IPS-15b (cell line): ENCODE data around the gene PTPRK.
A peak's percentile ranks its signal among the peaks of the same experiment; 100 is the strongest.

Source experiments
- H3K27me3 ChIP-seq: one replicate; pipeline ENCODE4 v1.6.1; 2013; ENCODE audit warnings: low read length; ENCODE audit not compliant: control insufficient read depth, insufficient read depth
- H3K36me3 ChIP-seq: one replicate; pipeline ENCODE4 v1.6.1; 2013; ENCODE audit warnings: low read length; ENCODE audit not compliant: control insufficient read depth, insufficient read depth
- H3K4me1 ChIP-seq: one replicate; pipeline ENCODE4 v1.6.1; 2013; ENCODE audit warnings: mild to moderate bottlenecking, low read length; ENCODE audit not compliant: control insufficient read depth, insufficient read depth
- H3K4me3 ChIP-seq: one replicate; pipeline ENCODE4 v1.5.1; 2013; ENCODE audit warnings: low read depth, low read length
- H3K9ac ChIP-seq: one replicate; pipeline ENCODE4 v1.6.1; 2013; ENCODE audit warnings: low read depth, mild to moderate bottlenecking, low read length
- H3K9me3 ChIP-seq: one replicate; pipeline ENCODE4 v1.6.1; 2013; ENCODE audit warnings: mild to moderate bottlenecking, low read length; ENCODE audit not compliant: control insufficient read depth, insufficient read depth

Gene PTPRK

DNA sequence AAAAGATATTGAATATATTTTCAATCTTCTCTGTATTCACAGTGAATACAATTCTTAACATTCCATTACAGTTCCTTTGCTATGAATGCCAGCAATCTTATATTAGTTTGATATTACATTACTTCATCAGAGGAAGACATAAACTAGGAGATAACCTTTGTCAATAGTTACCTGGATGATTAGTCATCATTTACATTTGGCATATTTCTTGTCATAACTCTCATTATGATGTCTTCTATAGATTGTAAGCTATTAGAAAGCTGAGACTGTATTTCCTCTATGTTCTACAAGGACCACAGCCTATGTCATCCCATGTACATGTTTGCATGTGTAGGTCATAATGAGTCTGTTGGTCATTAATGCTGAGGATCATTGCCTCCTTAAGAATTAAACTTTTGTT, 7.8 kb upstream of the PTPRK start:
- Histone ChIP-seq H3K27me3 (no peaks in the 10 kb centered on the region), H3K4me1 (no peaks in the 10 kb centered on the region), H3K36me3 (no peaks in the 10 kb centered on the region), H3K9me3 (no peaks in the 10 kb centered on the region), H3K4me3 (no peak overlapping the region), H3K9ac (no peak overlapping the region)

DNA sequence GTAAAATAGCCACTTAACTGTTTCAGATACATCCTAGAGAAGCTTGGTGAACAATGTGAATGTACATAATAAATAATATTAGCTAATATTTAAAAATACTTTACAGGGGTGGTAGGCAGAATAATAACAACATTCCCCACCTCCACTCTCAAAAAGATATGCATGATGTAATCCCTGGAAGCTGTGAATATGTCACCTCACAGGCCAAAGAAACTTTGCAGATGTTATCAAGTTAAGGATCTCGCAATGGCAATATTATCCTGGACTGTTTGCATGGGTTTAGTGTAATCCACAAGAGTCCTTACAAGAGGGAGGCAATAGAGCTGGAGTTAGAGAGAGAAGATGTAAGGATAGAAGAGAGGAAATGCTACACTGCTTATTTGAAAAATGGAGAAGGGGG, 7.0 kb upstream of the PTPRK start:
- H3K9me3 ChIP-seq: no peaks in the 10 kb centered on the region
- H3K27me3 ChIP-seq: no peaks in the 10 kb centered on the region
- no peak overlapping the region for H3K4me3 ChIP-seq
- no peaks in the 10 kb centered on the region for H3K4me1 ChIP-seq
- H3K36me3 ChIP-seq: no peaks in the 10 kb centered on the region
- H3K9ac ChIP-seq: no peak overlapping the region

DNA sequence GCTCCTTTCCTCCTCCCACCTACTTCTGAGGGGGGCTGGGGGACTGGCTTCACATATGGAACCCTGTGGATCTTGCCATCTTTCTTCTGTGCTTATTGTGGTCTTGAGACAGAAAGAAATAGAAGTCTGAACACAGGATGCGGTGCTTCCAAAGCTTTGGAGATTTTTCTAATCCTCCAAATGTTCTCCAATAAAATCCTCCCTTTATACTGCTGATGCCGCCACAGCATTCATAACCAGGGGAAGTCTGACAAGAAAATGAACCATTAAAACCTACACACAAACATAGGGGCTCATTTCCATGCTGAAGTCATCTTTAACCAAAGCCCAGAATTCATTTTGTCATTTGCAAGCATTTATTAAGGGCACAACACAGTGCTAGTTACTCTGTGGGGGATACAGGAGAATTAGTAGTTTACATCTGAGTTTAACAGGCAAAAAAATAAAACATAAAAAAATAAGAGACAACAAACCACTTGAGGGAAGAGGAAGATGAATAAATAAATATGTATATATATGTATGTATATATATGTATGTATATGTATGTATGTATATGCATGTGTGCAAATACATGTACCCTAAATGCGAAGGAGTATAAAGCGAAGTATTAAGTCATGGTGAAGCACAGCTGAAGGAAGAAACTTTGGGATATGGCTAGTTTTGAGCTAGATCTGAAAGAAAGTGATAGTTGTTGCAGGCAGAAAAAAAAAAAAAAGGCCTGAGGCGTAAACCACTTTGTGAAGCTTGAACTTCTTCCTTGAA, 5.9 kb upstream of the PTPRK start:
- Histone ChIP-seq H3K4me1 (no peaks in the 10 kb centered on the region), H3K27me3 (no peaks in the 10 kb centered on the region), H3K36me3 (no peaks in the 10 kb centered on the region), H3K9me3 (no peaks in the 10 kb centered on the region), H3K4me3 (no peak overlapping the region), H3K9ac (no peak overlapping the region)

DNA sequence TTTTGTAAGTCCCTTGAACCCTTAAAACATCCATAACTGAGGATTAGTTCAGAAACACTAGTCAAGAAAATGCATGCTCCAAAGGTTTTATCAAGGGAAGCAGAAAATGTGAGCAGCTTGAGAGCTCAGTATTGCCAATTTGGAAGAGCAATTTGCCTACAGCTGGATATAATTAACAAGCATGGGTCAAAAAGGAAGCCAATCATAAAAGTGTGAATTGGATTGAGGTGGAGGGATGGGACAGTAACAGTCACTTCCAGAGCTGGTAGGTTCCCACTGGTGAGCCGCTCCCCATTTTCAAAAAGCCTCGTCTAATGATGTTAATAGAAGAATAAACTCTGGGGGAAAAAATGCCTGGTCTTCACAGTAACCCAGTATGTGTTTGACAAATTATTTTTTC, 5.0 kb upstream of the PTPRK start:
- H3K4me1 ChIP-seq: no peaks in the 10 kb centered on the region
- no peaks in the 10 kb centered on the region for H3K36me3 ChIP-seq
- H3K9me3 ChIP-seq: no peaks in the 10 kb centered on the region
- H3K9ac ChIP-seq: no peak overlapping the region
- no peak overlapping the region for H3K4me3 ChIP-seq
- no peaks in the 10 kb centered on the region for H3K27me3 ChIP-seq

DNA sequence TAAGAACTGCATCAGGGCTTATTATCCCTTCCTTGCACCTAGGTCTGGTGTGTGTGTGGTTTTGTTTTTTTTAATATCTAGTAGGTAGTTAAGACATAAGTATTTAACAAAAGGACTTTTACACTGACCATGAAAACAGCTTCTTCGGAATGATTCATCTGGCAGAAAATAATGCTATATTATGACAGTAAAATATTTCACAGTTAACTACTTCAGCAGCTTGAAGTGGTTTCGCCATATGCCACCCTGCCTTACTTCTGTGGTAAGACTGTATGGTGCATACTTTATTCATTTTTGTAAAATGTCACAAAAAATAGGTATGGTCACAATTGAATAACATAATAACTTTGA, 858 bp upstream of the PTPRK start:
- H3K27me3 ChIP-seq: no peaks in the 10 kb centered on the region
- peak overlapping the region; percentile 81 for H3K4me3 ChIP-seq
- H3K4me1 ChIP-seq: peaks cover 2% of the 10 kb centered on the region
- no peaks in the 10 kb centered on the region for H3K9me3 ChIP-seq
- no peak overlapping the region for H3K9ac ChIP-seq
- no peaks in the 10 kb centered on the region for H3K36me3 ChIP-seq

DNA sequence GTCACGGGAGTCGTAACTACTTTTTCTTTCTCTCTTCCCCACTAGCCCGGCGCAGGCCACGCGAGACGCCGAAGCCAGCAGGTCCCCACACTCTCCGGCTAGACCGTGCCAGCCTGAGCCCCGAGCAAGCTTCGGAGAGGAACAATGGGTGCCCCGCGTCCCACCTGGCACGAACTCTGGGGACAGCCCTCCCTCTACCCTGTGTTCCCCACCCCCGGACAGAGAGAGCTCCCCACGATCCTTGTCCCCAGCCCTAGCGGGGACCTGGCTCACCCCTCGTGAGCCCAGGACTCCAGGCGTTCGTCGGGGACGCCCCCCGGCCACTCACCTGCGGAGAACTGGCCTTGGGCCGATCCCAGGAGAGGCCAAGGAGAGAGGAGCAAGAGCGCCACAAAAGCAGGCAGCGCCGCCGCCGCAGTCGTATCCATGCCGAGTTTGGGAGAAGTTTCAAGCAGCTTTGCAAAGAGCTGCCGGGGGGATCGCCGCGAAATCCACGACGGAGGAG, 416 bp downstream of the PTPRK start:
- Histone ChIP-seq H3K36me3 (no peaks in the 10 kb centered on the region), H3K27me3 (no peaks in the 10 kb centered on the region), H3K4me1 (peaks cover 2% of the 10 kb centered on the region), H3K9me3 (no peaks in the 10 kb centered on the region), H3K4me3 (peak overlapping the region; percentile 89), H3K9ac (peak overlapping the region; percentile 80)

DNA sequence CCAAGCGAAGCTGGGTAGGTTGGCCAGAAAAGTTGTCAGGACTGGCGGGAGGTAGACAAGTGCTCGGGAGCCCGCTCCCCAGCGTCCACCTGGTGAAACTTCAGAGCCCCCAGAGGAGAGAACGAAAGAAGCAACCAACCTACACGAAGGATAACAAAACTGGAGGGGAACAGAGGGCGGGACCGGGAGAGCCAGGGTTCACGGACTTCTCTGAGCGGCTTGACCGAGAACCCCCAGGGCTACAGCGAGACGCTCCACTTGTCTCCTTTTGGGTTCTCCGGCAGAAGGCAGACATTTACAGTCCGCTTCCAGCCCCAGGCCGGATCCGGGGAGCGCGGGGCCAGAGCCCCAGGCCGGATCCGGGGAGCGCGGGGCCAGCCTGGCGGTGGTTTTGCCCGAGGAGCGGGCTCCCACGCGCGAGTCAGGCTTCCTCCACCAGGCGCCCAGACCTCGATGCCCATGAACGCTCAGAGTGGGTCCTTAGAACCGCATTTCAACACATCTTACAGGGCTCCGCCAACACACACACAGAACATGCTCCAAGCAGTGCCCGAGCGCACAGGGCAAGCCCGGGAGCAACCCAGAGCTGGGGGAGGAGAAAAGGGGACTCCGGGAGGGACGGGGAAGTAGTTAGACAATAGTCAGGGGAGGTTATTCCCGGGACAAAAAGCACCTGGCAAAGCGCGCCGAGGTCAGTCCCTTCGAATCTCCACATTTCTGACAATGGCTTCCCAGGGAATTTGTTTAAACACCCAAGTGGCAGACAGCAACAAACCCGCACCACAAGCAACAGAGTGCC, 1.1 kb downstream of the PTPRK start:
- Histone ChIP-seq H3K9me3 (no peaks in the 10 kb centered on the region), H3K4me3 (peak overlapping the region; percentile 89), H3K9ac (peak overlapping the region; percentile 80), H3K27me3 (no peaks in the 10 kb centered on the region), H3K4me1 (peaks cover 2% of the 10 kb centered on the region), H3K36me3 (no peaks in the 10 kb centered on the region)

DNA sequence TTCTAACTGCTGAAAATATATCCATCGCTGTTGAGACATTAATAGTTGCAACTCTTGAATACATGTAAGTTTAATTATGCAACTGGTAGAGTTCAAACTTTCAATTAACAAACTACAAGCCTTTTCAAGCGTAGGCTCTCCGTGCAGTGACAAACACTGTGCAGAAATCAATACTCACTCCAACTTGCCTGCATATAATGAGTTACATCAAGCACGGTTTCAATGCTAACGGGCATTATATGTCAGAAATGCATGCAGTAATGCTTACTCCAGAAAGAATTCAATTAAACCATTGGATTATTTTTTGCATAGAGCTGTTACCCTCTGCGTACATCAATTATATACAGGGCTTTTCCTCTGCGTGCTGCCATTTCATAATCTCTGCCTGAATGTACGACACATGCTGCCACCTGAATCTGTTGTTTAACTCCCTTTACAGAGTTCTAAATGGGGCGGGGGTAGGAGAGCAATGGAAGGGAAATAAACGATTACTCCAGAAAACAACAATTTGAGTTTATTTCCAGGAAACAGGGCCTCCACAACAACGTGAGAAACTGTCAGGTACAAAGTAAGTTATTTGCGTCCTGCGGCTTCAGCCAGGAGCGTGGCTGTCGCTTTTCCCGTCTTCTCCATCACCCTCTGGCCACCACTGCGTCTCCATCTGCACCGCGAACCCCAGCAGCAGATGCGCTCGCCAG, 1.8 kb downstream of the PTPRK start:
- H3K9me3 ChIP-seq: no peaks in the 10 kb centered on the region
- H3K36me3 ChIP-seq: no peaks in the 10 kb centered on the region
- H3K27me3 ChIP-seq: no peaks in the 10 kb centered on the region
- peaks cover 2% of the 10 kb centered on the region for H3K4me1 ChIP-seq
- H3K9ac ChIP-seq: peak overlapping the region; percentile 20
- H3K4me3 ChIP-seq: peak overlapping the region; percentile 89

DNA sequence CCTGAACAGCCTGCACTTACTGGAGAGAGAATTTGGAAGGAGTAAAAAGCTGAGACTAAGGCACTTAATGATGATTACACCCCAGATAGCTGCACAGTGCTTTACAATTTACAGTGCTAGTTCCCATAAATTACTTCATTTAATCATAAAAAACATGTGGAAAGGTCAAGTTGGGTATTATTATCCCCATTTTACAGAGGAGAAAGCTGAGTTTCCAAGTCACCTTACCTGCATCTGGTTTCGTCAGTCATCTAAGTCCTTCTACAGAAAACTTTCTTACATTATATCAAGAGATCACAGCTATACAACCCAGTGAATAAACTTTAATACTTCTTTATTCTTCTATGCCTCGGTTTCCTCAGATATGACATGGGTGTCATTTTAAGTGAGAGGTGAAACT, 3.3 kb downstream of the PTPRK start:
- no peak overlapping the region for H3K9ac ChIP-seq
- H3K4me1 ChIP-seq: peaks cover 2% of the 10 kb centered on the region
- no peak overlapping the region for H3K4me3 ChIP-seq
- no peaks in the 10 kb centered on the region for H3K9me3 ChIP-seq
- no peaks in the 10 kb centered on the region for H3K27me3 ChIP-seq
- no peaks in the 10 kb centered on the region for H3K36me3 ChIP-seq

DNA sequence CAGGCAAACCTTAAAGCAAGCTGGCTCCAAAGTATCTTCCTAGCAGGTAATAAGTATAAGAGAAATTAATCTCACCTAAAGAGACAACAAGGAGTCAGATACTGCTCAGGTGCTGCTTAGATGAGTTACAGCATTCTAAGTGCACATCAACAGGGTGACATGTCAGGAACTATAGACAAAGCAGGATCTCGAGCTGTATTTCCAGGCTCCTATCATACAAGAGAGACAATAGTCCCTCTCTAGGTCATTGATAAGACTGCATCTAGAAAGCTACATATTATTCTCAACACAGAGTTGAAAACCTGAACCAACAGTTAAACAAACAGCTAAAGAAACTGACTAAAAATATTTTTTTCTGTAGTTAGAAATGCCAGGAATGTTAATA, 3.9 kb downstream of the PTPRK start:
- Histone ChIP-seq H3K27me3 (no peaks in the 10 kb centered on the region), H3K36me3 (no peaks in the 10 kb centered on the region), H3K4me3 (no peak overlapping the region), H3K9me3 (no peaks in the 10 kb centered on the region), H3K4me1 (peaks cover 2% of the 10 kb centered on the region), H3K9ac (no peak overlapping the region)

DNA sequence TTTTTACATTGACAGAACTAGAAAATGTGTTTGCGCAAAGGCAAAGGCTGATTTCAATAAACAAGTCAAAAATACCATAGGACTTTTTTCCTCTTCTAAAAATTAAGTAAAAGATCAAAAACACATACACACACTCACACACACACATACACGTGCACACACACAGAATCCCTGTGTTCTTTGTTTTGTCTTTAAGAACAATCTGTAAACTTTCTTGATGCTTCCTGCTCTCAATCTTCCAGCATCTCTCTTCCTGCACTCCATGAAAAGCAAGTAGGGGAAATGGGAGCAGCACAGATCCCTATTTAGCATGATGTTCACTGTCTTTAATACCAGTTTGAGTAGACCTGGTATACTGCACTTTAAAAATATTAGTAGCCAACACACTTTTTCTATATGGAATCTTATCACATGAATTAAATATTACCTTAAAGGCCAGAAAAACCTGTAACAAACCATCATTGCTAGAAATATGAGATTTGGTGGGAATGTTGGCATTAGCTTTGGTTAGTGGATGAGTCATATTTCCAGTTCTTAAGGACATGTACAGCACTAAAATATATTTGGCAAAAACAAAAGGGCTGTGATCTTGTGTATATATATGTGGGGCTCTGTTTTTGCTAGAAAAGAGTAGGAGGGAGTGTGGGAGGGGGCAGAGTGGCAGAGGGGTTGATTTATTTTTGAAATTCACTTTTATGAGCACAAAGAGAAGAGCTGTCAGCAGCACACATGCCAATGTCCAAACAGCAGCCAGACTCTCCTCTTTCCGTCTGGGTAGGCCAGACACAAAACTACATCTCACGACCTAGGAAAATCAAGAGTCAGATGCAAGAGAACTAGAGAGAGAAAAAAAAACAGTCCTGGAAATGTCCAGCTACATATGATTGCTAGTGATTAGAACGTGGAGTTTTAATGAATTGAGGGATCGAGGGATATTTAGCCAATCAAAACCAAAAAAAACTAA, 4.6 kb downstream of the PTPRK start:
- Histone ChIP-seq H3K4me3 (no peak overlapping the region), H3K27me3 (no peaks in the 10 kb centered on the region), H3K9ac (no peak overlapping the region), H3K36me3 (no peaks in the 10 kb centered on the region), H3K9me3 (no peaks in the 10 kb centered on the region), H3K4me1 (peaks cover 2% of the 10 kb centered on the region)
